ENCODE data around the gene PTGER3.

- TF ChIP-seq EZH2 (IDR thresholded peaks at IDR 0.05; ENCODE audit: borderline replicate concordance, low read depth, low read length, poor library complexity, severe bottlenecking): no peak
- TF ChIP-seq, protein P1, sequence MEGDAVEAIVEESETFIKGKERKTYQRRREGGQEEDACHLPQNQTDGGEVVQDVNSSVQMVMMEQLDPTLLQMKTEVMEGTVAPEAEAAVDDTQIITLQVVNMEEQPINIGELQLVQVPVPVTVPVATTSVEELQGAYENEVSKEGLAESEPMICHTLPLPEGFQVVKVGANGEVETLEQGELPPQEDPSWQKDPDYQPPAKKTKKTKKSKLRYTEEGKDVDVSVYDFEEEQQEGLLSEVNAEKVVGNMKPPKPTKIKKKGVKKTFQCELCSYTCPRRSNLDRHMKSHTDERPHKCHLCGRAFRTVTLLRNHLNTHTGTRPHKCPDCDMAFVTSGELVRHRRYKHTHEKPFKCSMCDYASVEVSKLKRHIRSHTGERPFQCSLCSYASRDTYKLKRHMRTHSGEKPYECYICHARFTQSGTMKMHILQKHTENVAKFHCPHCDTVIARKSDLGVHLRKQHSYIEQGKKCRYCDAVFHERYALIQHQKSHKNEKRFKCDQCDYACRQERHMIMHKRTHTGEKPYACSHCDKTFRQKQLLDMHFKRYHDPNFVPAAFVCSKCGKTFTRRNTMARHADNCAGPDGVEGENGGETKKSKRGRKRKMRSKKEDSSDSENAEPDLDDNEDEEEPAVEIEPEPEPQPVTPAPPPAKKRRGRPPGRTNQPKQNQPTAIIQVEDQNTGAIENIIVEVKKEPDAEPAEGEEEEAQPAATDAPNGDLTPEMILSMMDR (conservative IDR thresholded peaks at IDR 0.05; ENCODE audit: low read depth, low read length): no peak
Measured at GRCh38 chr1:71019233-71019969, 28.2 kb downstream of the PTGER3 start.
